ENCODE measurements around the gene KLHL29. TPM values are rescaled to one million over a fixed set of nuclear protein-coding genes. Genes with fewer than 3 reads are reported as not detected.

The KLHL29 gene
- total and polyA plus RNA-seq, 2 donors (not counting 1 experiment from before 2014, with no cell fraction given): 1.3 to 3.4 TPM

- H3K4me3 Mint-ChIP-seq: no peak overlapping the region
- WGBS (ENCODE audit: insufficient coverage): 100% methylated on average over 5 of the region's 8 CpGs
- no peak overlapping the region for H3K9ac ChIP-seq (ENCODE audit: low read length)
These were observed 360.2 kb downstream of the KLHL29 start for GRCh38 chr2:23745068-23745725.

DNA sequence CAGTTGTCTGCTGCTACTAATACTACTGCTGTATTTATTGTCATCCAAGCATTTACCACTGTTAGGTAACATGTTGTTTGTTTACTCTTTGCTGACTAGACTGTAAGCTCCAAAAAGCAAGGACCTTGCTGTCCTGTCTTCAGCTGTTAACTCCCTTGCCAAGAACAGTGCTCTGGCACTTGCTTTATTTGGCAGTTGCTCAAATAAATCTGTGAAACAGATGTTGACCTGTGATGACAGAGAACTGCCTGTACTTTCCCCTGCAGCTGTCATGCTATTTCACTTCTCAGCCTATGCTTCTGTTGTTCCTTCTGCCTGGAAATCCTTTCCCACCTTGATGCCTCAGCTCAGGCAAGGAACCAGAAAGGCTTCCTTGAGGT is 360.7 kb downstream of the KLHL29 start:
- H3K27ac Mint-ChIP-seq: peak overlapping the region; percentile 0
- H3K4me1 Mint-ChIP-seq: no peaks in the 10 kb centered on the region
- DNase-seq (no peak), ATAC-seq (ENCODE audit: low read depth) (no peak)
- peaks cover 0 to 6% of the 10 kb centered on the region in 2 experiments for H3K36me3 ChIP-seq (replicated peaks in 1 of 2; ENCODE audit: control extremely low read depth in 1 of 2, control insufficient read depth in 1 of 2, extremely low read depth in 1 of 2, insufficient read depth in 2 of 2, low read length in 1 of 2)
- no peaks in the 10 kb centered on the region for H4K20me1 ChIP-seq (ENCODE audit: control insufficient read depth, insufficient read depth, low read length, poor library complexity, severe bottlenecking)
- no peak overlapping the region for H2AFZ ChIP-seq (ENCODE audit: insufficient read depth, low read depth, low read length, poor library complexity, severe bottlenecking)
- intact Hi-C loops (cut with micrococcal nuclease): no loop called here
- no peaks in the 10 kb centered on the region for H3K79me2 ChIP-seq (ENCODE audit: control insufficient read depth, insufficient read depth, low read length)
- no peaks in the 10 kb centered on the region for H3K27me3 Mint-ChIP-seq
- no peaks in the 10 kb centered on the region for H3K9me3 ChIP-seq (ENCODE audit: control extremely low read depth in 1 of 3, control insufficient read depth in 2 of 3, insufficient read depth in 1 of 3, low read length in 2 of 3)
- CTCF ChIA-PET: no interaction called here
- H3K9me3 Mint-ChIP-seq (ENCODE audit: insufficient read depth): no peaks in the 10 kb centered on the region
- TF ChIP-seq, protein P1, sequence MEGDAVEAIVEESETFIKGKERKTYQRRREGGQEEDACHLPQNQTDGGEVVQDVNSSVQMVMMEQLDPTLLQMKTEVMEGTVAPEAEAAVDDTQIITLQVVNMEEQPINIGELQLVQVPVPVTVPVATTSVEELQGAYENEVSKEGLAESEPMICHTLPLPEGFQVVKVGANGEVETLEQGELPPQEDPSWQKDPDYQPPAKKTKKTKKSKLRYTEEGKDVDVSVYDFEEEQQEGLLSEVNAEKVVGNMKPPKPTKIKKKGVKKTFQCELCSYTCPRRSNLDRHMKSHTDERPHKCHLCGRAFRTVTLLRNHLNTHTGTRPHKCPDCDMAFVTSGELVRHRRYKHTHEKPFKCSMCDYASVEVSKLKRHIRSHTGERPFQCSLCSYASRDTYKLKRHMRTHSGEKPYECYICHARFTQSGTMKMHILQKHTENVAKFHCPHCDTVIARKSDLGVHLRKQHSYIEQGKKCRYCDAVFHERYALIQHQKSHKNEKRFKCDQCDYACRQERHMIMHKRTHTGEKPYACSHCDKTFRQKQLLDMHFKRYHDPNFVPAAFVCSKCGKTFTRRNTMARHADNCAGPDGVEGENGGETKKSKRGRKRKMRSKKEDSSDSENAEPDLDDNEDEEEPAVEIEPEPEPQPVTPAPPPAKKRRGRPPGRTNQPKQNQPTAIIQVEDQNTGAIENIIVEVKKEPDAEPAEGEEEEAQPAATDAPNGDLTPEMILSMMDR (IDR thresholded peaks at IDR 0.05): no peak
- H3K4me1 ChIP-seq (ENCODE audit: control insufficient read depth in 2 of 2, insufficient read depth in 2 of 2, low read length in 2 of 2): no peaks in the 10 kb centered on the region
- H3K9ac ChIP-seq (ENCODE audit: low read length): no peak overlapping the region
- no peaks in the 10 kb centered on the region for H3K27me3 ChIP-seq (replicated peaks in 1 of 4; ENCODE audit: control extremely low read depth in 1 of 4, control insufficient read depth in 3 of 4, insufficient read depth in 4 of 4, low read length in 3 of 4)
- H3K27ac ChIP-seq (ENCODE audit: low read length in 2 of 2): no peak overlapping the region
- POLR2A ChIA-PET: no interaction called here
- no peak overlapping the region for H3K4me3 Mint-ChIP-seq
- H3K4me3 ChIP-seq (ENCODE audit: control extremely low read depth in 1 of 5, extremely low read depth in 1 of 5, insufficient read depth in 1 of 5, low read depth in 2 of 5, low read length in 4 of 5): no peak overlapping the region
- no peak overlapping the region for H3K4me2 ChIP-seq (replicated peaks; ENCODE audit: low read depth, low read length, poor library complexity, severe bottlenecking)

More at GRCh38 chr2:23745068-23745725, 360.2 kb downstream of the KLHL29 start:
- intact Hi-C loops (cut with micrococcal nuclease): no loop called here
- ATAC-seq (ENCODE audit: low read depth) (no peak), DNase-seq (no peak)
- no peaks in the 10 kb centered on the region for H3K79me2 ChIP-seq (ENCODE audit: control insufficient read depth, insufficient read depth, low read length)
- no peaks in the 10 kb centered on the region for H3K27me3 ChIP-seq (replicated peaks in 1 of 4; ENCODE audit: control extremely low read depth in 1 of 4, control insufficient read depth in 3 of 4, insufficient read depth in 4 of 4, low read length in 3 of 4)
- no peaks in the 10 kb centered on the region for H3K4me1 Mint-ChIP-seq
- TF ChIP-seq EZH2 (IDR thresholded peaks at IDR 0.05; ENCODE audit: borderline replicate concordance, insufficient read depth, low read depth, low read length, poor library complexity, severe bottlenecking): no peak
- TF ChIP-seq, protein P1 (IDR thresholded peaks at IDR 0.05): no peak
- peaks cover 0 to under 1% of the 10 kb centered on the region in 2 experiments for H3K36me3 ChIP-seq (replicated peaks in 1 of 2; ENCODE audit: control extremely low read depth in 1 of 2, control insufficient read depth in 1 of 2, extremely low read depth in 1 of 2, insufficient read depth in 2 of 2, low read length in 1 of 2)
- CTCF ChIA-PET: no interaction called here
- H3K27ac Mint-ChIP-seq: no peak overlapping the region
- H2AFZ ChIP-seq (ENCODE audit: insufficient read depth, low read depth, low read length, poor library complexity, severe bottlenecking): no peak overlapping the region
- H3K27ac ChIP-seq (ENCODE audit: low read length in 2 of 2): no peak overlapping the region
- H3K4me1 ChIP-seq (ENCODE audit: control insufficient read depth in 2 of 2, insufficient read depth in 2 of 2, low read length in 2 of 2): no peaks in the 10 kb centered on the region
- no peaks in the 10 kb centered on the region for H3K27me3 Mint-ChIP-seq
- no peaks in the 10 kb centered on the region for H3K9me3 Mint-ChIP-seq (ENCODE audit: insufficient read depth)
- H3K9me3 ChIP-seq (ENCODE audit: control extremely low read depth in 1 of 3, control insufficient read depth in 2 of 3, insufficient read depth in 1 of 3, low read length in 2 of 3): no peaks in the 10 kb centered on the region
- no peak overlapping the region for H3K4me2 ChIP-seq (replicated peaks; ENCODE audit: low read depth, low read length, poor library complexity, severe bottlenecking)
- no peaks in the 10 kb centered on the region for H4K20me1 ChIP-seq (ENCODE audit: control insufficient read depth, insufficient read depth, low read length, poor library complexity, severe bottlenecking)
- POLR2A ChIA-PET: no interaction called here
- no peak overlapping the region for H3K4me3 ChIP-seq (ENCODE audit: control extremely low read depth in 1 of 5, extremely low read depth in 1 of 5, insufficient read depth in 1 of 5, low read depth in 2 of 5, low read length in 4 of 5)

Data from B cell (primary cell).